Esophagus muscularis mucosa (tissue), 4 donors: Measurements from ENCODE around the gene CLEC4G.

Experiments
- EP300 ChIP-seq: sonication (generic); formaldehyde crosslinking; IDR thresholded peaks from one replicate; pipeline ENCODE4 v1.6.1; 2017; ENCODE audit warnings: antibody characterized with exemption
- POLR2A ChIP-seq: fragments of 450-650 bp; IDR thresholded peaks from one replicate; pipeline ENCODE4 v1.6.1; 2017; ENCODE audit warnings: antibody characterized with exemption, moderate library complexity, mild to moderate bottlenecking, low read depth
- POLR2AphosphoS5 ChIP-seq, 2 donors: sonication (generic); formaldehyde crosslinking; IDR thresholded peaks; one replicate each; pipeline ENCODE4 v1.6.1; 2017; ENCODE audit warnings: antibody characterized with exemption in 2 of 2
- TF ChIP-seq, protein P1 (sequence below), 3 experiments: fragments of 200-600 bp in 2 of 3; fragments of 450-650 bp in 1 of 3; sonication (generic) in 2 of 3; IDR thresholded peaks; one replicate each; pipeline ENCODE4 v1.5.1; 2017 to 2019; ENCODE audit warnings: antibody characterized with exemption in 3 of 3, mild to moderate bottlenecking in 2 of 3, moderate library complexity in 1 of 3

DNA sequence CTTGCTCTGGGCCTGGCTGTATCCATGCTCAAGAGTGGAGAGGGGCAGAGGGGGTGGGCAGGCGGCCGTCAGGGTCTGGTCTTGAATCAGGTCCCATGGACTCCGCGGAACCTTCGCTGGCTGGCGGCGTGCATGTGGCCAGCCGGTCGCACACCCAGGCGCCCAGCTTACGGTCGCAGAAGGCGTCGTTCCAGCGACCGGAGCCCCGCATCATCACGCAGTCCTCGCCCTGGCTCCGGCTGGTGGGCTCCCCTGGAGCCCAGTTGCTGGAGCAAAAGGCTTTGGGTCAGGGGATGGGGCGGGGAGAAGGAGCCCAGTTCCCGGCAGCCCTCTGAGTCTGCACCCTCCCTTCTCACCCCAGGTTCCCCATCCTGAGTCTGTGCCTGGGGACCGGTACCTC, 42.7 kb downstream of the CLEC4G start:
- TF ChIP-seq, protein P1, sequence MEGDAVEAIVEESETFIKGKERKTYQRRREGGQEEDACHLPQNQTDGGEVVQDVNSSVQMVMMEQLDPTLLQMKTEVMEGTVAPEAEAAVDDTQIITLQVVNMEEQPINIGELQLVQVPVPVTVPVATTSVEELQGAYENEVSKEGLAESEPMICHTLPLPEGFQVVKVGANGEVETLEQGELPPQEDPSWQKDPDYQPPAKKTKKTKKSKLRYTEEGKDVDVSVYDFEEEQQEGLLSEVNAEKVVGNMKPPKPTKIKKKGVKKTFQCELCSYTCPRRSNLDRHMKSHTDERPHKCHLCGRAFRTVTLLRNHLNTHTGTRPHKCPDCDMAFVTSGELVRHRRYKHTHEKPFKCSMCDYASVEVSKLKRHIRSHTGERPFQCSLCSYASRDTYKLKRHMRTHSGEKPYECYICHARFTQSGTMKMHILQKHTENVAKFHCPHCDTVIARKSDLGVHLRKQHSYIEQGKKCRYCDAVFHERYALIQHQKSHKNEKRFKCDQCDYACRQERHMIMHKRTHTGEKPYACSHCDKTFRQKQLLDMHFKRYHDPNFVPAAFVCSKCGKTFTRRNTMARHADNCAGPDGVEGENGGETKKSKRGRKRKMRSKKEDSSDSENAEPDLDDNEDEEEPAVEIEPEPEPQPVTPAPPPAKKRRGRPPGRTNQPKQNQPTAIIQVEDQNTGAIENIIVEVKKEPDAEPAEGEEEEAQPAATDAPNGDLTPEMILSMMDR (IDR thresholded peaks at IDR 0.05) = no peak
- TF ChIP-seq EP300 = no peak
- no peak for TF ChIP-seq POLR2AphosphoS5 (IDR thresholded peaks at IDR 0.05)
- TF ChIP-seq POLR2A = no peak
